H1 (cell line): ENCODE results near the gene DPH1. TPM values are rescaled to one million over a fixed set of nuclear protein-coding genes. Genes with fewer than 3 reads are reported as not detected.

Source experiments
- CTCF ChIA-PET: fragments of 300-600 bp; sonication (Branson Sonifier 250); formaldehyde crosslinking; loops from one replicate; lab custom pipeline; 2021; ENCODE audit not compliant: partially characterized antibody; lab: Charles Lee
- POLR2A ChIA-PET: fragments of 300-600 bp; sonication (Branson Sonifier 250); formaldehyde crosslinking; loops from one replicate; lab custom pipeline; 2021; ENCODE audit warnings: inconsistent platforms; ENCODE audit not compliant: partially characterized antibody; lab: Charles Lee
- DNase-seq, 2 experiments: peaks; one replicate each; pipeline versions ENCODE4 v3.0.0 to v3.0.0-alpha.2; 2010 to 2022; ENCODE audit warnings: low spot score in 2 of 2, low read depth in 1 of 2, mixed read lengths in 1 of 2
- FAIRE-seq: peaks from 2 replicates; lab custom pipeline; 2011; peaks lifted over from hg19 to GRCh38; lab: Jason Lieb, UNC
- H2AFZ ChIP-seq: 2 replicates; pipeline ENCODE4 v1.8.1; 2012; ENCODE audit warnings: low read length, inconsistent platforms
- H2AK5ac ChIP-seq: 2 replicates; pipeline ENCODE4 v1.6.1; 2013; ENCODE audit warnings: low read depth, low read length
- H2BK120ac ChIP-seq: replicated peaks from 2 replicates; pipeline ENCODE3; 2013; ENCODE audit warnings: low read depth, low read length, inconsistent platforms
- H2BK12ac ChIP-seq: 2 replicates; pipeline ENCODE4 v1.6.1; 2013; ENCODE audit warnings: low read depth, low read length
- H2BK15ac ChIP-seq: 2 replicates; pipeline ENCODE4 v1.6.1; 2013; ENCODE audit warnings: low read length
- H2BK20ac ChIP-seq: 2 replicates; pipeline ENCODE4 v1.6.1; 2013; ENCODE audit warnings: low read length
- H2BK5ac ChIP-seq: 2 replicates; pipeline ENCODE4 v1.6.1; 2013; ENCODE audit warnings: low read depth, low read length
- H3K14ac ChIP-seq: 2 replicates; pipeline ENCODE4 v1.6.1; 2013; ENCODE audit warnings: inconsistent platforms; ENCODE audit not compliant: insufficient read length
- H3K18ac ChIP-seq: 2 replicates; pipeline ENCODE4 v1.6.1; 2013; ENCODE audit warnings: low read length; ENCODE audit errors: extremely low read depth
- H3K23ac ChIP-seq: 2 replicates; pipeline ENCODE4 v1.6.1; 2013; ENCODE audit warnings: inconsistent platforms; ENCODE audit not compliant: insufficient read length
- H3K23me2 ChIP-seq: 2 replicates; pipeline ENCODE4 v1.6.1; 2013; ENCODE audit warnings: low read depth, low read length
- H3K27ac ChIP-seq: 2 replicates; pipeline ENCODE4 v1.6.1; 2011; ENCODE audit warnings: low read depth, low read length, inconsistent platforms
- H3K27me3 ChIP-seq, 4 experiments: replicated peaks in 1 of 4; 1 replicate in 1 of 4; 2 replicates in 3 of 4; pipeline versions ENCODE4 v1.6.1 to v1.8.1; 2011 to 2013; ENCODE audit warnings: low read length in 3 of 4, mild to moderate bottlenecking in 3 of 4, inconsistent platforms in 2 of 4, mixed read lengths in 2 of 4, moderate library complexity in 1 of 4; ENCODE audit not compliant: control insufficient read depth in 3 of 4, insufficient read depth in 3 of 4; ENCODE audit errors: extremely low read depth in 1 of 4
- H3K36me3 ChIP-seq, 4 experiments: 2 replicates each; pipeline versions ENCODE4 v1.6.1 to v1.8.1; 2011 to 2013; ENCODE audit warnings: mild to moderate bottlenecking in 4 of 4, low read length in 3 of 4, moderate library complexity in 2 of 4, control low read depth in 1 of 4, inconsistent platforms in 1 of 4; ENCODE audit not compliant: insufficient read depth in 4 of 4, control insufficient read depth in 2 of 4
- H3K4ac ChIP-seq: replicated peaks from 2 replicates; pipeline ENCODE3; 2013; ENCODE audit warnings: low read length, low read depth, mixed read lengths, inconsistent platforms; ENCODE audit not compliant: insufficient read length
- H3K4me1 ChIP-seq, 4 experiments: replicated peaks in 1 of 4; 1 replicate in 1 of 4; 2 replicates in 3 of 4; pipeline versions ENCODE4 v1.6.1 to v1.8.1; 2011 to 2013; ENCODE audit warnings: low read length in 3 of 4, inconsistent platforms in 2 of 4, mixed read lengths in 1 of 4; ENCODE audit not compliant: insufficient read depth in 4 of 4, control insufficient read depth in 3 of 4
- H3K4me2 ChIP-seq, 2 experiments: 2 replicates each; pipeline versions ENCODE4 v1.6.1 to v1.8.1; 2011 to 2013; ENCODE audit warnings: low read depth in 2 of 2, low read length in 2 of 2, control low read depth in 1 of 2, inconsistent platforms in 1 of 2, mild to moderate bottlenecking in 1 of 2; ENCODE audit not compliant: insufficient read depth in 1 of 2
- H3K4me3 ChIP-seq, 4 experiments: fragments of 200-600, 300-600 bp in 1 of 4; sonication (generic), shearing (Covaris generic), sonication (Bioruptor Twin) in 1 of 4; 2 replicates each; pipeline versions ENCODE4 v1.5.1 to v1.8.1; 2011 to 2016; ENCODE audit warnings: low read length in 4 of 4, low read depth in 3 of 4, control low read depth in 2 of 4, inconsistent platforms in 2 of 4, mild to moderate bottlenecking in 2 of 4, mixed read lengths in 1 of 4, moderate library complexity in 1 of 4; ENCODE audit not compliant: insufficient read depth in 2 of 4; ENCODE audit errors: extremely low read depth in 1 of 4
- H3K56ac ChIP-seq: replicated peaks from 2 replicates; pipeline ENCODE3; 2013; ENCODE audit warnings: low read depth, mild to moderate bottlenecking, mixed read lengths, low read length, inconsistent platforms; ENCODE audit not compliant: insufficient read length
- H3K79me1 ChIP-seq: 2 replicates; pipeline ENCODE4 v1.6.1; 2013; ENCODE audit warnings: low read depth, low read length, control low read depth
- H3K79me2 ChIP-seq, 2 experiments: 2 replicates each; pipeline versions ENCODE4 v1.6.1 to v1.8.1; 2012 to 2013; ENCODE audit warnings: low read length in 2 of 2, mild to moderate bottlenecking in 2 of 2, inconsistent platforms in 1 of 2; ENCODE audit not compliant: insufficient read depth in 2 of 2, control insufficient read depth in 1 of 2
- H3K9ac ChIP-seq, 4 experiments: replicated peaks in 1 of 4; 1 replicate in 1 of 4; 2 replicates in 3 of 4; pipeline versions ENCODE4 v1.6.1 to v1.8.1; 2011 to 2013; ENCODE audit warnings: low read depth in 3 of 4, low read length in 3 of 4, control low read depth in 2 of 4, mild to moderate bottlenecking in 2 of 4, moderate library complexity in 2 of 4, inconsistent platforms in 1 of 4; ENCODE audit errors: extremely low read depth in 1 of 4
- H3K9me3 ChIP-seq, 2 experiments: 2 replicates each; pipeline versions ENCODE4 v1.6.1 to v1.8.1; 2012 to 2013; ENCODE audit warnings: mild to moderate bottlenecking in 2 of 2, moderate library complexity in 2 of 2, control low read depth in 1 of 2, inconsistent platforms in 1 of 2, low read depth in 1 of 2, low read length in 1 of 2, mixed read lengths in 1 of 2; ENCODE audit not compliant: insufficient read depth in 2 of 2
- H4K20me1 ChIP-seq, 2 experiments: replicated peaks in 1 of 2; 2 replicates each; pipeline versions ENCODE3 to v1.8.1; 2011 to 2013; ENCODE audit warnings: inconsistent platforms in 2 of 2, low read length in 2 of 2, mild to moderate bottlenecking in 1 of 2; ENCODE audit not compliant: insufficient read depth in 2 of 2, control insufficient read depth in 1 of 2
- H4K5ac ChIP-seq: 2 replicates; pipeline ENCODE4 v1.6.1; 2013; ENCODE audit warnings: low read length, low read depth, mixed read lengths, inconsistent platforms; ENCODE audit not compliant: insufficient read length
- H4K8ac ChIP-seq: 2 replicates; pipeline ENCODE4 v1.8.0; 2013; ENCODE audit warnings: mild to moderate bottlenecking, moderate library complexity, low read length, inconsistent platforms; ENCODE audit not compliant: insufficient read depth; ENCODE audit errors: extremely low read depth
- H4K91ac ChIP-seq: replicated peaks from 2 replicates; pipeline ENCODE3; 2013; ENCODE audit warnings: low read length, mixed read lengths, inconsistent platforms; ENCODE audit not compliant: insufficient read length
- NANOG ChIP-seq: IDR thresholded peaks from 2 replicates; pipeline ENCODE4 v1.6.1; 2011; ENCODE audit warnings: low read length, low read depth, mild to moderate bottlenecking, inconsistent platforms; ENCODE audit not compliant: insufficient read depth, poor library complexity, severe bottlenecking
- SIN3A ChIP-seq, 2 experiments: IDR thresholded peaks in 1 of 2; conservative IDR thresholded peaks in 1 of 2; 2 replicates each; pipeline ENCODE4 v1.6.1; 2011 to 2012; ENCODE audit warnings: low read length in 2 of 2, improper control_type of control experiment in 1 of 2, low read depth in 1 of 2, mild to moderate bottlenecking in 1 of 2
- TCF12 ChIP-seq: IDR thresholded peaks from 2 replicates; pipeline ENCODE4 v1.6.1; 2011; ENCODE audit warnings: low read depth, mild to moderate bottlenecking, low read length
- WGBS, 2 experiments: shearing (Covaris generic) in 1 of 2; methylation state at CpG; one replicate each; pipeline versions ENCODE4 v1.1.6 to v1.1.7; 2013 to 2015; ENCODE audit warnings: low lambda C conversion rate in 2 of 2, mixed read lengths in 2 of 2, inconsistent platforms in 1 of 2, low coverage in 1 of 2, missing lambda C conversion rate in 1 of 2; ENCODE audit not compliant: insufficient replicate concordance in 2 of 2, insufficient coverage in 1 of 2, insufficient read length in 1 of 2; ENCODE audit errors: extremely low coverage in 1 of 2, missing lambda C conversion rate in 1 of 2; 5-methylcytosine and 5-hydroxymethylcytosine counted together
- polyA plus RNA-seq, 7 experiments: library from polyadenylated mRNA; depleted of rRNA in 3 of 7; stranded (reverse) in 5 of 7; unstranded in 2 of 7; fragments of >200 nt in 5 of 7; fragments of 200-250 nt in 2 of 7; gene quantifications; 1 replicate in 5 of 7; 2 replicates in 1 of 7; 4 replicates in 1 of 7; pipeline versions ENCODE4 v1.2.1 to v1.2.3, GENCODE V29; 2011 to 2013; ENCODE audit warnings: missing spikeins in 2 of 7, mixed read lengths in 2 of 7
- total RNA-seq: library from RNA; stranded (reverse); fragmentation: NEBNext Ultra II Directional; extraction: Animal tissue kit (Norgen Biotek cat#: 25700); gene quantifications from 2 replicates; pipeline ENCODE4 v1.2.1, GENCODE V29; 2021
- TF ChIP-seq, protein P1 (sequence below): IDR thresholded peaks from 2 replicates; pipeline ENCODE4 v1.6.1; 2011; ENCODE audit warnings: low read depth, mild to moderate bottlenecking, low read length; ENCODE audit not compliant: insufficient read depth

Gene DPH1
- total and polyA plus RNA-seq, 2 of the 8 experiments (the other 6 are each of a cell fraction or from before 2014, with no cell fraction given): 24.9 to 30.0 TPM

DNA sequence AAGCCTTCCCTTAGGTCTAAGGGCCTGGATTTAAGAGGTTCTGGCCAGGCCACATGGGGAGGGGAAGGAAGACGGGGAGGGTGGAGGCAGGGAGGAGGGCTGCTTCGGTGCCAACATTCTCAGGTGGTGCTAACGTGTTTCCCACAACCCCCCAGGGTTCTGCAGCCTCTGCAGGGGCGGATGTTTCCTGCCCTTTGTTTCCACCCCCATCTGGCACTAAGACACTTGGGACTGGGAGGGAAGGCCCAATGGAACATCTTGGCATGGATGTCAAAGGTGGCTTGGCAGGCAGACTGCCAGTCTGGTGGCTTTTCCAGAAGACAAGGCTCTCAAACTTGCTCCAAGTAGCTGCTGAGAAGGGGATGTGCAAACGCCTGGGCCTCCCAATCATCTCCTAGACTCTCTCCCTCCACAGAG lies 37.7 kb downstream of the DPH1 start:
- no peak overlapping the region for H4K91ac ChIP-seq
- no peak overlapping the region for H2BK12ac ChIP-seq
- no peak overlapping the region for H2BK20ac ChIP-seq
- H4K20me1 ChIP-seq: peaks cover 6 to 9% of the 10 kb centered on the region in 2 experiments
- no peak overlapping the region for H3K4me2 ChIP-seq
- H3K36me3 ChIP-seq: peaks cover 0 to 4% (median 0%) of the 10 kb centered on the region in 4 experiments; a peak in 1 of 8 replicates
- POLR2A ChIA-PET: interaction anchor here (1.4 to 1.9 kb wide), 2 partner anchors 9 to 177 kb away, joined by 4 read pairs; no protein-coding TSS in a partner anchor
- H3K4me3 ChIP-seq: no peak overlapping the region
- 80% methylated on average over 2 of the region's 5 CpGs; no CpG with 5 or more reads in 1 of the 2 experiments for WGBS, 2 experiments
- H2BK120ac ChIP-seq: no peak overlapping the region
- no peak overlapping the region for H3K14ac ChIP-seq
- no peak overlapping the region for H3K23ac ChIP-seq
- H3K79me1 ChIP-seq: no peaks in the 10 kb centered on the region
- CTCF ChIA-PET: interaction anchor here (0.9 to 11.7 kb wide), 14 partner anchors 11 to 220 kb away, joined by 3 to 122 read pairs (median 4); partner anchors contain the start of gene HIC1
- no peak overlapping the region for H2BK5ac ChIP-seq
- no peak overlapping the region for H4K5ac ChIP-seq
- no peak overlapping the region for H3K9ac ChIP-seq
- no peak overlapping the region for H3K4ac ChIP-seq
- H2BK15ac ChIP-seq: no peak overlapping the region
- H3K27me3 ChIP-seq: no peaks in the 10 kb centered on the region
- H3K27ac ChIP-seq: no peak overlapping the region
- DNase-seq (no peak), FAIRE-seq (no peak)
- H3K9me3 ChIP-seq: no peaks in the 10 kb centered on the region
- no peaks in the 10 kb centered on the region for H3K79me2 ChIP-seq
- H2AK5ac ChIP-seq: no peak overlapping the region
- H4K8ac ChIP-seq: no peak overlapping the region
- no peaks in the 10 kb centered on the region for H3K23me2 ChIP-seq
- H3K18ac ChIP-seq: no peak overlapping the region
- H3K56ac ChIP-seq: no peak overlapping the region
- peaks cover 0 to 18% (median 11%) of the 10 kb centered on the region in 4 experiments; a peak in 6 of 7 replicates for H3K4me1 ChIP-seq
- no peak overlapping the region for H2AFZ ChIP-seq
- TF ChIP-seq NANOG (no peak), SIN3A (conservative IDR thresholded peaks at IDR 0.05 in 1 of 2, IDR thresholded peaks at IDR 0.05 in 1 of 2; ENCODE audit: low read depth in 1 of 2, low read length in 2 of 2) (no peak), TCF12 (no peak)
- TF ChIP-seq, protein P1, sequence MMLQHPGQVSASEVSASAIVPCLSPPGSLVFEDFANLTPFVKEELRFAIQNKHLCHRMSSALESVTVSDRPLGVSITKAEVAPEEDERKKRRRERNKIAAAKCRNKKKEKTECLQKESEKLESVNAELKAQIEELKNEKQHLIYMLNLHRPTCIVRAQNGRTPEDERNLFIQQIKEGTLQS: no peak
